NCI-H2081 treated with DMSO at 0.1 percent for 48 hours (cell line): Measurements from ENCODE around the gene SMPD1.

Experiments
- DNase-seq: peaks from one replicate; lab custom pipeline; 2025; lab: John Stamatoyannopoulos, UW

The SMPD1 gene

GRCh38 chr11:6414874-6415328 is 24.6 kb downstream of the SMPD1 start:
- DNase-seq: no peak

- DNase-seq: no peak
Measured at GRCh38 chr11:6415797-6416196, 25.5 kb downstream of the SMPD1 start.

- DNase-seq: no peak
Measured at GRCh38 chr11:6417907-6418556, 27.8 kb downstream of the SMPD1 start.

- DNase-seq: no peak
Measured at GRCh38 chr11:6418557-6419008, 28.3 kb downstream of the SMPD1 start.

GRCh38 chr11:6419009-6419631 is 28.8 kb downstream of the SMPD1 start, which contains the start of gene APBB1:
APBB1 (minus strand) TSS chr11:6419094; CDS start chr11:6411347, 7,747 bp downstream.
- DNase-seq: no peak

- no peak for DNase-seq
Measured at GRCh38 chr11:6420677-6421076, 30.4 kb downstream of the SMPD1 start.

GRCh38 chr11:6427516-6427915 is 37.2 kb downstream of the SMPD1 start:
- DNase-seq: no peak

- DNase-seq: no peak
Measured at GRCh38 chr11:6431861-6432260, 41.6 kb downstream of the SMPD1 start.

GRCh38 chr11:6433998-6434660 is 43.9 kb downstream of the SMPD1 start:
- no peak for DNase-seq

- DNase-seq: no peak
Measured at GRCh38 chr11:6437423-6437822, 47.1 kb downstream of the SMPD1 start.

GRCh38 chr11:6437993-6438392 is 47.7 kb downstream of the SMPD1 start:
- DNase-seq: no peak

GRCh38 chr11:6438979-6439571 is 48.8 kb downstream of the SMPD1 start:
- DNase-seq: no peak

GRCh38 chr11:6440906-6441358 is 50.7 kb downstream of the SMPD1 start, which contains the start of gene HPX:
HPX (minus strand) TSS chr11:6440987; CDS start chr11:6440963, 24 bp downstream.
- no peak for DNase-seq

GRCh38 chr11:6442441-6442840 is 52.2 kb downstream of the SMPD1 start:
- no peak for DNase-seq

- no peak for DNase-seq
Measured at GRCh38 chr11:6443269-6444003, 53.2 kb downstream of the SMPD1 start.
